ENCODE data around the gene RBMS3.

Gene RBMS3

GRCh38 chr3:30004481-30004880, 723.6 kb downstream of the RBMS3 start:
- no peaks in the 10 kb centered on the region for H3K36me3 ChIP-seq (ENCODE audit: insufficient read depth, low read length)
- no peak overlapping the region for H3K27ac ChIP-seq (ENCODE audit: low read depth, low read length)
- no peaks in the 10 kb centered on the region for H3K4me1 ChIP-seq (ENCODE audit: insufficient read depth, low read length)
- H3K9me3 ChIP-seq (ENCODE audit: low read length) = no peaks in the 10 kb centered on the region
- H3K27me3 ChIP-seq (ENCODE audit: control insufficient read depth in 1 of 2, insufficient read depth in 2 of 2, low read length in 2 of 2) = no peaks in the 10 kb centered on the region
- H3K4me3 ChIP-seq (ENCODE audit: low read depth in 1 of 2, low read length in 2 of 2) = no peak overlapping the region
- no peak overlapping the region for H3K9ac ChIP-seq (ENCODE audit: low read length)

- Histone ChIP-seq H3K4me1 (ENCODE audit: insufficient read depth, low read length) (no peaks in the 10 kb centered on the region), H3K27ac (ENCODE audit: low read depth, low read length) (no peak overlapping the region), H3K9me3 (ENCODE audit: low read length) (no peaks in the 10 kb centered on the region), H3K36me3 (ENCODE audit: insufficient read depth, low read length) (no peaks in the 10 kb centered on the region), H3K4me3 (ENCODE audit: low read depth in 1 of 2, low read length in 2 of 2) (no peak overlapping the region), H3K9ac (ENCODE audit: low read length) (no peak overlapping the region), H3K27me3 (ENCODE audit: control insufficient read depth in 1 of 2, insufficient read depth in 2 of 2, low read length in 2 of 2) (no peaks in the 10 kb centered on the region)
Measured at GRCh38 chr3:30006111-30006510, 725.2 kb downstream of the RBMS3 start.

GRCh38 chr3:30007668-30008067, 726.8 kb downstream of the RBMS3 start:
- Histone ChIP-seq H3K4me3 (ENCODE audit: low read depth in 1 of 2, low read length in 2 of 2) (no peak overlapping the region), H3K9me3 (ENCODE audit: low read length) (no peaks in the 10 kb centered on the region), H3K4me1 (ENCODE audit: insufficient read depth, low read length) (no peaks in the 10 kb centered on the region)

GRCh38 chr3:30011237-30011803, 730.4 kb downstream of the RBMS3 start:
- H3K27ac ChIP-seq (ENCODE audit: low read depth, low read length) = no peak overlapping the region

More at GRCh38 chr3:30007668-30008067, 726.8 kb downstream of the RBMS3 start:
- Histone ChIP-seq H3K9ac (ENCODE audit: low read length) (no peak overlapping the region), H3K27me3 (ENCODE audit: control insufficient read depth in 1 of 2, insufficient read depth in 2 of 2, low read length in 2 of 2) (no peaks in the 10 kb centered on the region), H3K27ac (ENCODE audit: low read depth, low read length) (no peak overlapping the region), H3K36me3 (ENCODE audit: insufficient read depth, low read length) (no peaks in the 10 kb centered on the region)

DNA sequence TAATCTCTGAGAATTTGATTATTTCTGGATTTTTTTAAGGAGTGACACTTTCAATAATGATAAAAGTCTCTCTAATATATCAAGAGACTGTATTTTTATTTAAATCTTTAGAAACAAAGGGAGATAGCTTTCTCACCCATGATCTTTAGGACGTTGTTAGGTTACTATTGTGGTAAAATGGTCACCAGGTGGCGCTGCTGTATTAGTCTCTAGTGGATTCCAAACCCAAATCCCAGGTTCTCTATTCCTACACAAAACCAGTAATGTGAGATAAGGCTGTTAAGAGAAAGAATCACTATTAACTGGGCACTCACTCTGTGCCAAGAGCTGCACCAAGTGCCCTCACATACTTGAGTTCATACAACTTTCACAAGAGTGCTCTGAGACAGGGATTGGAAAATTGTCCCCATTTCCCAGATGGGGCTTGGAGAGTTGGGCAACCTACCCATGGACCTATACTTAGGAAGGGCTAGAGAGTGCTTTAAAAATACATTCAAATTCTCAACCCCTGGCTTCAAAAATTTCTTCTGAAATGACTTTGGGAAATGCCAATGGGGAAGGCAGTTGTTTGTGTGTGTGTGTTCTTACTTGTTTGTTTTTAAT, 732.2 kb downstream of the RBMS3 start:
- H3K9me3 ChIP-seq (ENCODE audit: low read length) = no peaks in the 10 kb centered on the region
- no peaks in the 10 kb centered on the region for H3K27me3 ChIP-seq (ENCODE audit: control insufficient read depth in 1 of 2, insufficient read depth in 2 of 2, low read length in 2 of 2)
- H3K27ac ChIP-seq (ENCODE audit: low read depth, low read length) = no peak overlapping the region
- H3K9ac ChIP-seq (ENCODE audit: low read length) = no peak overlapping the region
- no peaks in the 10 kb centered on the region for H3K36me3 ChIP-seq (ENCODE audit: insufficient read depth, low read length)
- no peaks in the 10 kb centered on the region for H3K4me1 ChIP-seq (ENCODE audit: insufficient read depth, low read length)
- H3K4me3 ChIP-seq (ENCODE audit: low read depth in 1 of 2, low read length in 2 of 2) = no peak overlapping the region

More at GRCh38 chr3:30011237-30011803, 730.4 kb downstream of the RBMS3 start:
- no peaks in the 10 kb centered on the region for H3K27me3 ChIP-seq (ENCODE audit: control insufficient read depth in 1 of 2, insufficient read depth in 2 of 2, low read length in 2 of 2)
- no peak overlapping the region for H3K9ac ChIP-seq (ENCODE audit: low read length)
- H3K4me3 ChIP-seq (ENCODE audit: low read depth in 1 of 2, low read length in 2 of 2) = no peak overlapping the region
- no peaks in the 10 kb centered on the region for H3K9me3 ChIP-seq (ENCODE audit: low read length)
- no peaks in the 10 kb centered on the region for H3K36me3 ChIP-seq (ENCODE audit: insufficient read depth, low read length)
- H3K4me1 ChIP-seq (ENCODE audit: insufficient read depth, low read length) = no peaks in the 10 kb centered on the region

DNA sequence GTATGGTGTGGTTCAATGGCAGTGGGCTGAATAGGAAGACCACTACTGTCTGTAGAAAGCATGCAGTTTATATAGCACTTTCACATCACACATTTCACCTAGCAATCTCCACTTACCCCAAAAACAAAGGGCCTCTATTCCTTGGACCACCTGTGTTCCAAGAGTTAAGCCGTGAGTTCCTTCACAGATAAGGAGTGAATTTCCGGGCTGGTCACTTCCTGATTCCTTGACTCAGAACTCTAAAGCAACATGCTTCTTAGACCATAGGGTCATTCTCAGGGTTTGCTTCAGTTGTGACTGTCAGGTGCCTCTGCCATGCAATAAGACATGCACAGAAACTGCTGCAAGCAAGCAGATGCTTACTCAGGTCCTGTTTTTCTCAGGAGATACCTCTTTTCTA, 737.0 kb downstream of the RBMS3 start:
- H3K9ac ChIP-seq (ENCODE audit: low read length) = no peak overlapping the region
- no peaks in the 10 kb centered on the region for H3K9me3 ChIP-seq (ENCODE audit: low read length)
- H3K27me3 ChIP-seq (ENCODE audit: control insufficient read depth in 1 of 2, insufficient read depth in 2 of 2, low read length in 2 of 2) = no peaks in the 10 kb centered on the region
- H3K36me3 ChIP-seq (ENCODE audit: insufficient read depth, low read length) = no peaks in the 10 kb centered on the region
- no peak overlapping the region for H3K27ac ChIP-seq (ENCODE audit: low read depth, low read length)
- H3K4me1 ChIP-seq (ENCODE audit: insufficient read depth, low read length) = no peaks in the 10 kb centered on the region
- no peak overlapping the region for H3K4me3 ChIP-seq (ENCODE audit: low read depth in 1 of 2, low read length in 2 of 2)

DNA sequence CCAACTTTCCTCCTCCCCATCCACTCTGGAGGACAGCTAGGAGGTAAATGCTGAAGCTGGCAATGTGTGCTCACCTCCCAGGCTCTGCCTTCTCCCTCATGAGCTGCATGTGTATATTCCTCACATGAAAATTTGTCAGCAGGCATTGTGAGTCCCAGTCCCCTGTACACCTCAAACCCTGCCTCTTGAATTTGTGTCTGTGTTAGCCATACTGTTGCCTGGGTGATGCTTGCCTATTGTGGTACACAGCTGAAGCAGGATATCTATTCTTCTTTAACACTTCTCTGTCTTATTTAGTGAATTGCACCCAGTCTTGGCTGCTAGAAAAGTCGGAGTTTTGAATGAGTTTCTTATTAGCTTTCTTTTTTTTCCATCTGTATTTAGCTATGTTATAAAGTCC, 739.5 kb downstream of the RBMS3 start:
- Histone ChIP-seq H3K27ac (ENCODE audit: low read depth, low read length) (no peak overlapping the region), H3K4me3 (ENCODE audit: low read depth in 1 of 2, low read length in 2 of 2) (no peak overlapping the region), H3K9me3 (ENCODE audit: low read length) (no peaks in the 10 kb centered on the region), H3K4me1 (ENCODE audit: insufficient read depth, low read length) (no peaks in the 10 kb centered on the region), H3K27me3 (ENCODE audit: control insufficient read depth in 1 of 2, insufficient read depth in 2 of 2, low read length in 2 of 2) (no peaks in the 10 kb centered on the region), H3K9ac (ENCODE audit: low read length) (no peak overlapping the region), H3K36me3 (ENCODE audit: insufficient read depth, low read length) (no peaks in the 10 kb centered on the region)

DNA sequence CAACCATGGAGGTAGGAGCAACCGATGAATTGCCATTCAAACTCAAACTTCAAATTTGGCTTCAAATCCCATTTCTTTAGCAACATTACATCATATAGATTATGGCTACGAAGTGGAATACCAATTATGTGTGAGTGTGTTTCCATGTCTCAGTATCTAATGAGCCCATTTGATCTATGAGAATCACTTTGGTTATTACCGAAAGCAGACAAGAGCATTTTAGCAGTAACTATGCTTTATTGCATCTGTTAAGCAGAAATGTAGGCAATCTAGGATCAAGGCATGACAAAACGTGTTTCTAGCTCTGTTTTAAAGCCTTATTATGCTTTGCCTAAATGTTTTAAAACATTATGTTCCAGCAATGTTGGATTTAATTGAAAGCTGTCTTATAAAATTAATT, 743.6 kb downstream of the RBMS3 start:
- Histone ChIP-seq H3K27me3 (ENCODE audit: control insufficient read depth in 1 of 2, insufficient read depth in 2 of 2, low read length in 2 of 2) (no peaks in the 10 kb centered on the region), H3K4me3 (ENCODE audit: low read depth in 1 of 2, low read length in 2 of 2) (no peak overlapping the region), H3K4me1 (ENCODE audit: insufficient read depth, low read length) (no peaks in the 10 kb centered on the region), H3K9me3 (ENCODE audit: low read length) (no peaks in the 10 kb centered on the region), H3K27ac (ENCODE audit: low read depth, low read length) (no peak overlapping the region), H3K36me3 (ENCODE audit: insufficient read depth, low read length) (no peaks in the 10 kb centered on the region), H3K9ac (ENCODE audit: low read length) (no peak overlapping the region)

- no peaks in the 10 kb centered on the region for H3K9me3 ChIP-seq (ENCODE audit: low read length)
- H3K27me3 ChIP-seq (ENCODE audit: control insufficient read depth in 1 of 2, insufficient read depth in 2 of 2, low read length in 2 of 2) = no peaks in the 10 kb centered on the region
- H3K36me3 ChIP-seq (ENCODE audit: insufficient read depth, low read length) = no peaks in the 10 kb centered on the region
- no peak overlapping the region for H3K9ac ChIP-seq (ENCODE audit: low read length)
- no peak overlapping the region for H3K27ac ChIP-seq (ENCODE audit: low read depth, low read length)
- H3K4me3 ChIP-seq (ENCODE audit: low read depth in 1 of 2, low read length in 2 of 2) = no peak overlapping the region
- no peaks in the 10 kb centered on the region for H3K4me1 ChIP-seq (ENCODE audit: insufficient read depth, low read length)
Measured at GRCh38 chr3:30026851-30027250, 746.0 kb downstream of the RBMS3 start.

DNA sequence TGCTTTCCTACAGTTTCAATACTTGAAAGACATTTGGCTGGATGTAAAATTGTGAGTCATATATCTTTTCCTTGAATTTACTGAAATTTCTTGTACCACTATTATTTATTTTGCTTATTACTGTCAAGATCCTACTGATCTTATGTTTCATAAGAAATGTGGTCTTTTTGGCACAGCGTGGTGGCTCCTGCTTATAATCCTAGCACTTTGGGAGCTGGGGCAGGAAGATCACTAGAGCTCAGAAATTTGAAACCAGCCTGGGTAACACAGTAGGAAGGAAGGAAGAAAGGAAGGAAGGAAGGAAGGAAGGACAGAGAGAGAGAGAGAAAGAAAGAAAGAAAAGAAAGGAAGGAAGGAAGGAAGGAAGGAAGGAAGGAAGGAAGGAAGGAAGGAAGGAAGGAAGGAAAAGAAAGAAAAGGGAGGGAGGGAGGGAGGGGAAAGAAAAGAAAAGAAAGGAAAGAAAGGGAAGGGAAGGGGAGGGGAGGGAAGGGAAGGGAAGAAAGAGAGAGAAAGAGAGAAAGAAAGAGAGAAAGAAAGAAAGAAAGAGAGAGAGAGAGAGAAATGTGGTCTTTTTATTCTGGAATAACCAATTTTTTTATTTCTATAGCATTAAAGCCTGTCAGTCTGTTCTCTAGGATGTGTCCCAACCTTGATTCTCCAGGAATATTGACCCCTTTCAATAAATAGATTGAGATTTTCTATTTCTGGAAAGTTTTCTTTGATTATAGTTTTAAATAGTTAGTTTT, 753.5 kb downstream of the RBMS3 start:
- H3K4me1 ChIP-seq (ENCODE audit: insufficient read depth, low read length) = no peaks in the 10 kb centered on the region
- H3K9me3 ChIP-seq (ENCODE audit: low read length) = no peaks in the 10 kb centered on the region
- H3K27me3 ChIP-seq (ENCODE audit: control insufficient read depth in 1 of 2, insufficient read depth in 2 of 2, low read length in 2 of 2) = no peaks in the 10 kb centered on the region
- no peaks in the 10 kb centered on the region for H3K36me3 ChIP-seq (ENCODE audit: insufficient read depth, low read length)
- no peak overlapping the region for H3K27ac ChIP-seq (ENCODE audit: low read depth, low read length)
- no peak overlapping the region for H3K4me3 ChIP-seq (ENCODE audit: low read depth in 1 of 2, low read length in 2 of 2)
- H3K9ac ChIP-seq (ENCODE audit: low read length) = no peak overlapping the region

DNA sequence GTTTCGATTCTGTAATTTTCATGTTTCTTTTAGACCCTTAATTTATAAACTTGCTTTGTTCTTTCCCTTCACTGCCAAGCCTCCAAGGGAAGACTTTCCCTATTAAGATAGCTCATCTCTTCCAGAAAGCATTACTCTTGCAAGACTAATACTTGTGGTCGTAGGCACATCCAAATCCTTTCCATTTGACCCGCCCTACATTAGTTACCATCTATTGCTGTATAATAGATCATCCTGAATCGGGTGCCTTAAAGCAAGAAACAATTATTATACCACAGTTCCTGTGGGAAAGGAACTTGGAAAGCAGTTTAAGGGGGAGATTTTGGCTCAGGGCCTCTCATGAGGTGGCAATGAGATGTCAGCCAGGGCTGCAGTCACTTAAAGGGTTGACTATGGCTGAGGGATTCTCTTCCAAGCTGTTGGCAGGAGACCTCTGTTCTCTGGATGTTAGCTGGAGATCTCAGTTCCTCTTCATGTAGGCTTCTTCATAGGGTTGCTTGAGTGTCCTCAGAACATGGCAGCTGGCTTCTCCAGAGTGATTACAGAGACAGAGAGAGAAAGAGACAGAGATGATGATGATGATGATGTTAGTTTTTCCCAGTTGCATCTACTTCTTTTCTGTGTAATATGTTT, 755.2 kb downstream of the RBMS3 start:
- H3K9me3 ChIP-seq (ENCODE audit: low read length) = no peaks in the 10 kb centered on the region
- H3K9ac ChIP-seq (ENCODE audit: low read length) = no peak overlapping the region
- H3K4me1 ChIP-seq (ENCODE audit: insufficient read depth, low read length) = no peaks in the 10 kb centered on the region
- no peak overlapping the region for H3K4me3 ChIP-seq (ENCODE audit: low read depth in 1 of 2, low read length in 2 of 2)
- H3K27ac ChIP-seq (ENCODE audit: low read depth, low read length) = no peak overlapping the region
- H3K36me3 ChIP-seq (ENCODE audit: insufficient read depth, low read length) = no peaks in the 10 kb centered on the region
- no peaks in the 10 kb centered on the region for H3K27me3 ChIP-seq (ENCODE audit: control insufficient read depth in 1 of 2, insufficient read depth in 2 of 2, low read length in 2 of 2)

Data from muscle layer of colon (tissue), 2 donors.